Measurements from ENCODE around the gene CD79B.

The CD79B gene

GRCh38 chr17:63931981-63932561, at the start of gene CD79B:
TSS of gene CD79B (minus strand) at chr17:63932331. CDS start at chr17:63932261, 70 bp downstream.
- DNase-seq = peak; percentile 32 to 38

DNA sequence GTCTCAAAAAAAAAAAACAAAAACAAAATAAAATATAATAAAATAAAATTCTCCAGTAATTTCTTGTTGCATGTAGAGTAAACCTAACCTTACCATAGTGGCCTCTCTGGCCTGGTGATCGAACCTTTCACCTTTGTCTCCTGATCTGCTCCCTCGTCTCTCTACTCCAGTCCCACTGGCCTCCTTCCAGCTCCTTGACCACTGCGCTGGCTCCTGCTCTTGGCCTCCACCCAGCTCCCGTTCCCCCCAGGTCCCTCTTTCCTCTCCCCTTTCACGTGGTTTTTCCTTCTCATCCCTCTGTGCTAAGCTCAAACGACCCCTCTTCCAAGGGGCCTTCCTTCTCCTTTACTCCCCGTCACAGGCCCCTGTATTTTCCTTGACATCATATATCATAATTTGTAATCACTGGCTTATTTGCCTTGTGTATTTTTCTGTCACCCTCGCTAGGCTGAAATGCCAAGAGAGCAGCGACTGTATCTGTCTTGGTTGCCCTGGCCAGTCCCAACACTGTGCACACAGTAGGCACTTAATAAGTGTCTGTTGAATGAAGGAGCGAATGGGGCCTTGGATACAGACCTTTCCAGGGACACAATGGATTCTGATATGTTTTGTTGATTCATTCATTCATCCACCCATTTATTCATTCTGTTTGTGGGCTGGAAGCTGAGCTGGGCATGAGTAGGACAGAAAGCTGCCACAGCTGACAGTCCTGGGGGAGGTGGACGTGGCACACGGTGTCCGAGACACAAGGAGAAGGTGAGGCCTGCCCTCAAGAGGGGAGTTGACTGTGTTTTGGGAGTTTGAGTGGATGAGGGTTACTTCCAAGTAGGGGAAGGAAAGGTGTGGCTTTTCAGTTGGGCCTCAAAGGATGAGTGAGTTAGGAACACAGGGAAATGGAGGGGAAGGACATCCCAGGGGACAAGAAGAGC, 46.4 kb upstream of the CD79B start:
- no peak for DNase-seq

- DNase-seq = no peak
These were observed 44.6 kb upstream of the CD79B start for GRCh38 chr17:63976702-63977101.

DNA sequence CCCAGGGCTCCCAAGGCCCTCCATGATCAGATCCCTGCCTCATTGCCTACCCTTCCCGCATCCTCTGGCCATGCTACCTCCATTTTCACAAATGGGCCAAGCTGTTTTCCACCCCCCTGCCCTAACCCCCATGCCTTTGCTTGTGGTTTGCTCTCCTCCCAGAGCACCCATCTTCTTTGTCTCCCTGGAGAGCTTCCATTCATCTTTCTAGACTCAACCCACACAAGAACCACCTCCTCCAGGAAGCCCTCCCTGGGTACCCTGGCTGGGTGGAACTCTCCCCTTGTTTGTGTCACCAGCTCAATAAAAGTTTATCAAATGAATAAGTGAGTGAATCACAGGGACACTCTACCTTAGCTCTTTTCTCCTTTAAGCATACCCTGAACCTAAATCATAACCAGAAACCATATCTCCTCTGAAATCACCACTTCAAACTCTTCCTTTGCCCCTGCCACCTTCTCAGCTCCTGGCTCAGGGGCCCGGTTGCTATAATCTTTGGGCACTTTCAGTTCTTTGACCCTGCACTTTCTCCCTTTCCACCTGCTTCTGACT, 43.5 kb upstream of the CD79B start:
- DNase-seq = no peak

GRCh38 chr17:63974594-63975192, 42.6 kb upstream of the CD79B start:
- DNase-seq = no peak

- DNase-seq = no peak
These were observed 41.9 kb upstream of the CD79B start for GRCh38 chr17:63973930-63974593.

- DNase-seq = no peak
These were observed 41.1 kb upstream of the CD79B start for GRCh38 chr17:63973247-63973646.

DNA sequence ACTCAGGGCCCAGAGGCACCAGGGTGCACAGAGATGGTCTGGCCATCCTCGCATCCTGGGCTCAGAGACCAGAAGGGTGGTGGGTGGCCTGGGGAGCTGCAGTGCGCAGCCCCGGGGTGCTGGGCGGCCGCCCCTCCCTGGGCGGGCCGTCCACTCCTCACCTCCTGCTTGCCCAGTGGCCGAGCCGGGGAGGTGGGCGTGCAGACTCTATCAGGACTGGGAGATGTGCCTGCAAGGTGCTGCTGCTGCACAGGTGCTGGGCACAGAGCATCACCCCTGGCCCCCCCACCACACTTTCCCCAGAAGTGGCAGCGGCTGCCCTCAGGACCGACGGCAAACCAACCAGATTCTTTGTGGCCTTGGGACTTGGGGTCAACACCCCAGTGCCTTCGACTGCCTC, 40.7 kb upstream of the CD79B start, which contains the start of gene SCN4A:
Gene SCN4A, minus strand, starts transcription at position 123 of the 400 bp plus-strand sequence. Its CDS starts 77 bp downstream, at position 46.
- no peak for DNase-seq

- DNase-seq = no peak
These were observed 37.1 kb upstream of the CD79B start for GRCh38 chr17:63969278-63969677.

DNA sequence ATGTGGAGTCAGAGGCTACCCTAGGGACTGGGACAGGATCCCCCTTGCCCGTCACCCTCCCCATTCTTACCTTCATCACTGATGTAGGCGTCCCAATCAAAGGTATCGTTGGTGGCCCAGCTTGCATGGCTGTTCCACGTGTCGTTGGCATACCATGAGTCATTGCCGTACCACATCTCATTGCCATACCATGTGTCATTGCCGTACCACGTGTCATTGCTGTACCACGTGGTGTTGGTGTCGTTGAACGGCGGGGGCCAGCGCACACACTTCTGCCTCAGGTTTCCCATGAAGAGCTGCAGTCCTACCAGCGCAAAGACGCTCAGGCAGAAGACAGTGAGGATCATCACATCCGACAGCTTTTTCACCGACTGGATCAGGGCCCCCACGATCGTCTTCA, 35.8 kb upstream of the CD79B start:
- no peak for DNase-seq

DNA sequence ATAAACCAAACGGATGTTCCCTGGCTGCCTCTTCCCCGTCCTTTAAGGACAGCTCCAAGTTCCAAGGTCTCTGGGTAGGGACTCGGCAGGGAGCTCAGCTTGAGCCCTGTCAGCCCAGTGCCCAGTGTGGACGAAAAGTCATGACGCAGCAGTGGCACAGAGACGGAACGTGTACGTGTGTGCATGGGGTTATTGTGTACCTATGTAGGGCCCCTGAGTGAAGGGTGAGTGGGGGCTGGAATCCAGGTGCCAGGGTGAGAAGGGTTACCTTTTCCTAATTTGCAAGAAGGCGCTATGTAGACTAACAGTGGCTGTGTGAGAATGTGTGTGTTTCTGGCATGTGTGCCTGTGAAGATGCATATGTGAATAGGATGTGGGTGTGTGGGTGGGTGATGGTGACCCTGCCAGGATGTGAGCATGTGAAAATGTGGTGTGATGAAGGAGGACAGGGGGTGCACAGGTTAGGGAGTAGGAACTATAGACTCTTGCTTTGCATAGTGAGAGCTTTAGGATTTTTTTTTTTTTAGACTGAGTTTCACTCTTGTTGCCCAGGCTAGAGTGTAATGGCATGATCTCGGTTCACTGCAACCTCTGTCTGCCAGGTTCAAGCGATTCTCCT, 34.6 kb upstream of the CD79B start:
- DNase-seq = no peak

DNA sequence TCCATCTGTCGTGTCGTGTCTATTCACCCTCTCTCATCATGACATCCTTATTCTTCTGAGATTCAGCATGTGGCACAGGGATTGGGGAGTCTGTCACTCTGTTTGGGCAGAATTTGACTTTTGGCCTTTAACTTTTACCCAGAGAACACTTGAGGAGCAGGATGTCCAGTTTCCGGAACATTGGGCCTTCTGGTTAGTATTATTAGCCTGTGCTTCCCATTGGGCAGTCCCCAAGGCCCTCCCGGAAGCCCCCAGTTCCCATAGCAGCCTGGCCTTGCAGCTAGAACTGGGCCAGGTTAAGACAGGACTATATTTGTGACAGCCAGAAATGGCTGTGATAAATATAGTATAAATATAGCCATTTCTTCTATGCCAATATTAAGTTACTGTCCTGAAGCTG, 31.0 kb upstream of the CD79B start:
- DNase-seq = no peak

DNA sequence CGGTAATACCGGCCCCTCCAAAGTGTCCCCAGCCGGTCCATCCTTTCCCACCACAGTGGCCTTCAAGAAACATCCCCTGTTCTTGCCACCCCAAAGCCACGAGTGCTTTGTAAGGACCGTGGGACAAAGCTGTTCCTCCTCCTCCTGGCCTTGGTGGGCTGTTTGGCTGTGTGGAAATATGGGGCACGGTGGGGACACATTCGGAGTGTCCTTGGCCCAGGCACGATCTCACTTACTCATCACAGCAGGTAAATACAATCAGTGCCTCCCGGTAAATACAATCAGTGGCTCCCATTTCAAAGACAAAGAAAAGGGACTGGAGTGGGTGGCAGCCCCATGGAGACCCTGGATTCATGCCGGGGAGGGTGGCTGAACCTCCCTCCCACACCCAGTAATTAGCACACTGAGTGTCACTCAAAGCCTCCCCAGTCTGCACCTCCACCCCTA, 30.2 kb upstream of the CD79B start:
- DNase-seq = no peak

DNA sequence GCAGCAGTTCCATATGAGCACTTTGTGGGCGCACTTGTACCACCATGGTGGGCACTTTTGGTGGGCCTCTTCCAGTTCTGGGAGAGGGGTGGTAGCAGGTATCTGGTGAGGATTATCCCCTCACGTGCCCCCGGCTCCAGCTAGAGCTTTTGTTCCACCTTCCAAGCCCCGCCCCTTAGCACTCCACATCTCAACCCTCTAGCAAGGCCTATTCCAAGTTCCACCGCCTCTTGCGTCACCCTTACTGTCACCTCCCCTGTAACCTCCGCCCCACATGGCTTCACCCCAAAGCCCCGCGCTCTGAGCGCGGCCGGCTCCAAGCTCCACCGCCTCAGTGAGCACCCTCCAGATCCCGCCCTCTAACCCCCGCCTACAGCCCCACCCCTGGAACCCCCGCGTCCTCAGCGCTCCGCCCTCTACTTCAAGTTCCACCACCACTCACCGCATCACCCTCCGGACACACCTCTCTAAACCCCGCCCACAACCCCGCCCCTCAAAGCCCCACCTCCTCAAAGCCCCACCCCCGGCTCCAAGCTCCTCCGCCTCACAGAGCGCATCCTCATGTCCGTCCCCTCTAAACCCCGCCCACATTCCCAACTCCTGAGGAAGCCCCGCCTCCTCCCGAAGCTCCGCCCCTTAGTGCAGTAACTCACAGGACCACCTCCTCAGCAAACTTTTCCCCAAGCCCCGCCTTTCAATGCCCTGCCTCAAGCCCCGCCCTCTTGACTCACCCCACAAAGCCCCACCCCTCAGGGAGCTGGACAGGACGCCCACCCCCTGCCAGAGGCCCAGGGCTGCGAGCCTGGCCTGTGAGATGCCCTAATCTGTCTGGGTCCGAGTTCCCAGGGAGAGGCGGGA, 29.5 kb upstream of the CD79B start:
- DNase-seq = peak in 1 of 2 donors; percentile 39

GRCh38 chr17:63960430-63960829, 28.3 kb upstream of the CD79B start:
- DNase-seq = no peak

- DNase-seq = no peak
These were observed 27.9 kb upstream of the CD79B start for GRCh38 chr17:63960006-63960405.

DNA sequence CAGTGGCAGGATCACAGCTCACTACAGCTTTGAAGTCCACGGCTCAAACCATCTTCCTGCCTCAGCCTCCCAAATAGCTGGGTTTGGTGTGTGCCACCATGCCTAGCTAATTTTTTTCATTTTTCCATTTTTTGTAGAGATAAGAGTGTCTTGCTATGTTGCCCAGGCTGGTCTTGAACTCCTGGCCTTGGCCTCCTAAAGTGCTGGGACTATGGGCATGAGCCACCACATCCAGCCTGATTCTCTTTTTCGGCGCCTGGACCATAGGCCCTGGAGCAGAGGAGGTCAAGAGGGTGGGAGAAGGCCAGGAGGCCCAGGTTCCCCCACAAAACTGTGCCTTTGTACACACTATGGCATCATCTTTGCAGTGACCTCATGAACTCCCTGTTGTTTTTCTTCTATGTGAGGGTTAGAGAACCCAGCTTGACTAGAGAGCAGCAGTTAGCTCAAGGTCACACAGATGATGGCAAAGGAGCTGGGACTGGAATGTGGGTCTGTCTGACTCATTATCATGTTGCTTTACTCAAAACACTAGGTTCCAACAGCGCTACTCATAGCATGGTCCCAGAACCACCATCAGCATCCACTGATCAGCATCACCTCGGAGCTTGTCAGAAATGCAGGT, 24.3 kb upstream of the CD79B start:
- no peak for DNase-seq

GRCh38 chr17:63955791-63956190, 23.7 kb upstream of the CD79B start:
- DNase-seq = no peak

GRCh38 chr17:63955232-63955631, 23.1 kb upstream of the CD79B start:
- no peak for DNase-seq

DNA sequence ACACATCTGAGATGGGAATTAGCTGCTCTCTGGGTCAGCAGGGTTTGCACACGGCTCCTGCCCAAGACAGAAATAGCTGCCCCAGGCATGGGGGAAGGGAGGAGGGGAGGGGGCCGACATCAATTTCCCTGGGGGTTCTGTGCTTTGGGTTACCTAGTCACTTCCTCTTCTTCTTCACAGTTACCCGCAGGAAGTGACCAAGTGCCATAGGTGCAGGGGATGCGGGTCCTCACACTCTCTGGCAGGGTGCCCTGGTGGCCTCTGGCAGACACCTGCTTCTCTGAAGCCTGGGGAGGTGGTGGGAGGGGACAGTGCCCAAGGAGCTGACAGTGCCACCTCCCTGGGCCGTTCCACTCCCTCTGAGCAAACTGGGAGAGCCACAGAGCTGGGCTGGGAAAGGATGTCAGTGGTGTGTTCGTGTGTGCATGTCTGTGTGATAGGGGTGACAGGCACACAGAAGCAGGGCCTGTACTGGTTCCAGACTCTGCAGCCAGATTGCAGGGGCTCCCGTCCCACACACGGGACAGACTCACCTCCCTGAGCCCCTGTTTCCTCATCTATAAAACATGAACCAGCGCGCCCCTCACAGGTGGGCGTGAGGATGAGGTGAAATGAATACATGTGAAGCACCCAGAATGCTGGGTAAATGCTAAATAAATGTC, 22.4 kb upstream of the CD79B start:
- no peak for DNase-seq

Measured in stimulated activated CD4-positive, alpha-beta T cell treated with anti-CD3 and anti-CD28 coated beads, Interleukin-2, amount 100 ng/mL, for 48 hours (primary cell).